ENCODE results near the gene FBXO44. TPM values are rescaled to one million over a fixed set of nuclear protein-coding genes. Genes with fewer than 3 reads are reported as not detected.
A peak's percentile ranks its signal among the peaks of the same experiment; 100 is the strongest.
"Not testable (repeated sequence)": the region's sequence is repeated elsewhere in the genome, so short reads cannot be mapped to it uniquely, and the experiment has no call there.

FBXO44 gene, protein sequence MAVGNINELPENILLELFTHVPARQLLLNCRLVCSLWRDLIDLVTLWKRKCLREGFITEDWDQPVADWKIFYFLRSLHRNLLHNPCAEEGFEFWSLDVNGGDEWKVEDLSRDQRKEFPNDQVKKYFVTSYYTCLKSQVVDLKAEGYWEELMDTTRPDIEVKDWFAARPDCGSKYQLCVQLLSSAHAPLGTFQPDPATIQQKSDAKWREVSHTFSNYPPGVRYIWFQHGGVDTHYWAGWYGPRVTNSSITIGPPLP
- total RNA-seq, result 19.0 TPM
- long read RNA-seq, transcript FBXO44-204 (5 exons, 1,734 nt), result major isoform, 8 of 28 reads
- long read RNA-seq, transcript FBXO44-202 (6 exons, 2,903 nt), result major isoform, 8 of 28 reads
- long read RNA-seq, partial matches to known transcripts, result 7 of 28 reads
- long read RNA-seq, other reads (novel, unspliced or antisense), result 5 of 28 reads

GRCh38 chr1:11654137-11654938, at the start of gene FBXO44, which contains the start of gene FBXO2:
FBXO44 (plus strand) TSS chr1:11654877; CDS start chr1:11655836, 959 bp downstream.
FBXO2 (minus strand) TSS chr1:11654429; CDS start chr1:11654340, 89 bp downstream.
- ATAC-seq, result peak; percentile 78
- DNase-seq (ENCODE audit: missing footprints), result peak; percentile 76
- intact Hi-C loops (cut with DNase I), result no loop called here

- intact Hi-C loops (cut with DNase I), result no loop called here
- no peak for DNase-seq (ENCODE audit: missing footprints)
- ATAC-seq, result no peak
Observed at GRCh38 chr1:11606775-11607174, 47.9 kb upstream of the FBXO44 start.

GRCh38 chr1:11608596-11609130, 46.0 kb upstream of the FBXO44 start:
- ATAC-seq; intact Hi-C loops (cut with DNase I); DNase-seq (ENCODE audit: missing footprints): not testable (repeated sequence)

DNA sequence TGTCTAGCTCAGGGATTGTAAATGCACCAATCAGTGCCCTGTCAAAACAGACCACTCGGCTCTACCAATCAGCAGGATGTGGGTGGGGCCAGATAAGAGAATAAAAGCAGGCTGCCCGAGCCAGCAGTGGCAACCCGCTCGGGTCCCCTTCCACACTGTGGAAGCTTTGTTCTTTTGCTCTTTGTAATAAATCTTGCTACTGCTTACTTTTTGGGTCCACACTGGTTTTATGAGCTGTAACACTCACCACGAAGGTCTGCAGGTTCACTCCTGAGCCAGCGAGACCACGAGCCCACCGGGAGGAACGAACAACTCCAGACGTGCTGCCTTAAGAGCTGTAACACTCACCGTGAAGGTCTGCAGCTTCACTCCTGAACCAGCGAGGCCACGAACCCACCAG, 45.3 kb upstream of the FBXO44 start:
- ATAC-seq; intact Hi-C loops (cut with DNase I); DNase-seq (ENCODE audit: missing footprints): not testable (repeated sequence)

DNA sequence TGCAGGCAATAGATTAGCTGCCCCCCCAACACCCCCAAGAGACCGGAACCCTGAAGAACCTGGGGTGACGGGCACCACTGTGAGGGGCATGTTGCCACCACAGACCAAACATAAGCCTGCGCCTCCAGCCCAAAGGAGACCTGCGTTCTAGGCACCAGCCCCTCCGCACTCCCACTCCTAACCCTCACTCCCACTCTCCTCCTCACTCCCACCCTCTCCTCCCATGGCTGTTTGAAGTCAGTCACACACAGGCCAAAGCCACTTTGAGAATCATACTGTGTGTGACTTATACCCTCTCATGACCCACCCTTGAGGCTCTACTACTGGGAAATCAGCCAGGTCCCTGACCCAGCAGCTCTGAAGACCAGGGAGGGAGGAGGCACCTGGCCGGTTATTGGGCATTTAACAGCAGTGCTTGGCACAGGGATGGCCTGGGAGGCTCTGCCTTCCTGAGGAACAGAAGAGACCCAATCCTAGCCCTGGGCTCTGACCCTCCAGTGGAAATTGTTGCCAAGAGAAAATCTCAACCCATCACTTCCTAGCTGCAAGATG, 44.0 kb upstream of the FBXO44 start:
- intact Hi-C loops (cut with DNase I), result no loop called here
- ATAC-seq, result no peak
- DNase-seq (ENCODE audit: missing footprints), result no peak

DNA sequence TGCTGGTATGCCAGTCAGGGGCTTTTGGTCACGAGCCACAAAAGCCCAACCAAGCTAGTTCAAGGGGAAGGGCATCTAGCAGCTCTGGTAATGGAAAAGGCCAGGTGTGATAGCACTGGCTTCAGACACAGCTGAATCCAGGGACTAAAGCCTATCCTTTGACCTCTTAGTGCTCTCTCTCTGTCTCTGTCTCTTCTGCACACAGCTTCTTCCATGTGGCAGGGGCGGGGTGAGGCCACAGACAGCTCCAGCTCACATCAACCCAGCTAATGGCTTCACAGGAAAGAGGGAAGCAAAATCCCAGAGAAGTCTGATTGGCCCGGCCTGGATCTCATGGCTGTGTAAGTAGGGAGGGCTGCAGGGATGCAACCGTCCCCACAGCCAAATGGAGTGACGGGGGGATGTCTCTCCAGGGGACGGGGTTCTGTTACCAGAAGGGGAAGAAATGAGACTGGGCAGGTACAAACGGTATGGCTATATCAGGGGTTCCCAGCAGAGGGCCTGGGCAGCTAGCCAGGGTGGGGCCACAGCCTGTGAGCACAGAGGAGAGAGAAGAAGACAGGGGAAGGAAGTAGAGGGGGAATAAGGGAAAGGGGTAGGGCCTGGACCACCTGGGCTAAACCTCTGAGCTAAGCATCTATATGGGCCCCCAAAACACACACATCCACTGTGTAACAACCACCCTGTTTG, 42.9 kb upstream of the FBXO44 start:
- no peak for DNase-seq (ENCODE audit: missing footprints)
- no peak for ATAC-seq
- intact Hi-C loops (cut with DNase I), result no loop called here

GRCh38 chr1:11613347-11613746, 41.3 kb upstream of the FBXO44 start:
- ATAC-seq (no peak), DNase-seq (ENCODE audit: missing footprints) (no peak)
- intact Hi-C loops (cut with DNase I), result no loop called here

- intact Hi-C loops (cut with DNase I), result no loop called here
- DNase-seq (ENCODE audit: missing footprints) (no peak), ATAC-seq (no peak)
Observed at GRCh38 chr1:11615090-11615489, 39.6 kb upstream of the FBXO44 start.

- no peak for ATAC-seq
- intact Hi-C loops (cut with DNase I), result no loop called here
Observed at GRCh38 chr1:11616766-11617165, 37.9 kb upstream of the FBXO44 start.

GRCh38 chr1:11617314-11617713, 37.4 kb upstream of the FBXO44 start:
- DNase-seq (ENCODE audit: missing footprints) (no peak), ATAC-seq (no peak)
- intact Hi-C loops (cut with DNase I), result no loop called here

More at GRCh38 chr1:11616766-11617165, 37.9 kb upstream of the FBXO44 start:
- no peak for DNase-seq (ENCODE audit: missing footprints)

GRCh38 chr1:11617741-11618140, 36.9 kb upstream of the FBXO44 start:
- ATAC-seq, result no peak
- intact Hi-C loops (cut with DNase I), result no loop called here

GRCh38 chr1:11620405-11620804, 34.3 kb upstream of the FBXO44 start:
- intact Hi-C loops (cut with DNase I), result no loop called here
- ATAC-seq, result no peak
- DNase-seq (ENCODE audit: missing footprints), result no peak

More at GRCh38 chr1:11617741-11618140, 36.9 kb upstream of the FBXO44 start:
- no peak for DNase-seq (ENCODE audit: missing footprints)

DNA sequence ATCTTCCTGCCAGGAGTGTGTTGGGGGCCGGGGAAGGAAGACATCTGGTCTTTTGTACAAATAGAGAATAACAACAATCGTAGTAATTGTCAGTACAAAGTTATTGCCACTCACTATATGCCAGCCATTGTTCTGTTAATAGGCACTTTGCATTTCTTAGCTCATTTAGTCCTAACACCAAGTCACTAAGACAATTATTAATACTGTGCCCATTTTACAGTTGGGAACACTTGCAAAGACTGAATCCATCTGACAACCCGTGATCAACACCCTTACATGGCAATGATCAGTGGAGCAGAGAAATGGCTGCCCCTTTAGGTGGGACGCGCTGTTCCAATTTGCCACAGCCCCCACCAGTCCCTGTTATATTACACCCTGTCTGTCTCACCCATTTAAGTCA, 33.8 kb upstream of the FBXO44 start:
- no peak for DNase-seq (ENCODE audit: missing footprints)
- ATAC-seq, result no peak

DNA sequence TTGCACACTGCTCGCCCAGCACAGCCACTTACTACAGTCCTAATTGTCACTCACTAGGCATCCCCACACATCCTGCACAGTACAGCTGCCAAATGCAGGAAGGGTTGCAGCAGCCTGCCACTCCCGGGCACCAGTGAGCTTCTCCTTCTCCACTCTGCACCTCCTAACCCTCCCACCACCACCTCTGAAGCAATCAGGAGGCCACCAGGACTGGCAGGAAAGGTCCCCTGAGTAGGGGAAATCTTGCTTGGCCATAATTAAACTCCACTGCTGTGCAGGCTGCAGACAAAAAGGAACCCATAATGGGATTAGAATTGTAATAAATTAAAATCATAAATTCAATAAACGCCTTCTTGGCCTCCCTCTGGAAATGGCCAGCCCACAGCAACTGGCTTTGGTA, 32.3 kb upstream of the FBXO44 start:
- intact Hi-C loops (cut with DNase I), result no loop called here
- no peak for ATAC-seq

More for the DNA sequence above, 33.8 kb upstream of the FBXO44 start:
- intact Hi-C loops (cut with DNase I), result no loop called here

GRCh38 chr1:11623702-11624101, 31.0 kb upstream of the FBXO44 start:
- intact Hi-C loops (cut with DNase I), result no loop called here
- no peak for ATAC-seq
- no peak for DNase-seq (ENCODE audit: missing footprints)

More for the DNA sequence above, 32.3 kb upstream of the FBXO44 start:
- no peak for DNase-seq (ENCODE audit: missing footprints)

GRCh38 chr1:11626551-11626950, 28.1 kb upstream of the FBXO44 start:
- intact Hi-C loops (cut with DNase I), result no loop called here
- DNase-seq (ENCODE audit: missing footprints) (no peak), ATAC-seq (no peak)

DNA sequence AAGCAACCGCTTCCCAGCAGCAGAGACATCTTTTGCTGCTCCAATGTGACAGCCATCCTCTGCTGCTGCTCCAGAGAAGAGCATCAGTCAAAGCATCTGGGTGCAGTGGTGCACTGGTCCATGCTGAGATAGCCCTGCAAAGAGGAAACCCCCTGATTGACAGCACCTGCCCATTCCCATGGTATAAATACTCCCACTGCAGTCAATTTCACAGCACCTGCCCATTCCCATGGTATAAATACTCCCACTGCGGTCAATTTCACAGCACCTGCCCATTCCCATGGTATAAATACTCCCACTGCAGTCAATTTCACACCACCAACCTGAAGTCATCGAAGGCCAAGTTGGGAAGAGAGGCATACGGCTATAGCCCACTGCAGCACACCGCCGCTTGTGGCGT, 25.9 kb upstream of the FBXO44 start:
- intact Hi-C loops (cut with DNase I), result no loop called here
- DNase-seq (ENCODE audit: missing footprints), result no peak
- ATAC-seq, result no peak

DNA sequence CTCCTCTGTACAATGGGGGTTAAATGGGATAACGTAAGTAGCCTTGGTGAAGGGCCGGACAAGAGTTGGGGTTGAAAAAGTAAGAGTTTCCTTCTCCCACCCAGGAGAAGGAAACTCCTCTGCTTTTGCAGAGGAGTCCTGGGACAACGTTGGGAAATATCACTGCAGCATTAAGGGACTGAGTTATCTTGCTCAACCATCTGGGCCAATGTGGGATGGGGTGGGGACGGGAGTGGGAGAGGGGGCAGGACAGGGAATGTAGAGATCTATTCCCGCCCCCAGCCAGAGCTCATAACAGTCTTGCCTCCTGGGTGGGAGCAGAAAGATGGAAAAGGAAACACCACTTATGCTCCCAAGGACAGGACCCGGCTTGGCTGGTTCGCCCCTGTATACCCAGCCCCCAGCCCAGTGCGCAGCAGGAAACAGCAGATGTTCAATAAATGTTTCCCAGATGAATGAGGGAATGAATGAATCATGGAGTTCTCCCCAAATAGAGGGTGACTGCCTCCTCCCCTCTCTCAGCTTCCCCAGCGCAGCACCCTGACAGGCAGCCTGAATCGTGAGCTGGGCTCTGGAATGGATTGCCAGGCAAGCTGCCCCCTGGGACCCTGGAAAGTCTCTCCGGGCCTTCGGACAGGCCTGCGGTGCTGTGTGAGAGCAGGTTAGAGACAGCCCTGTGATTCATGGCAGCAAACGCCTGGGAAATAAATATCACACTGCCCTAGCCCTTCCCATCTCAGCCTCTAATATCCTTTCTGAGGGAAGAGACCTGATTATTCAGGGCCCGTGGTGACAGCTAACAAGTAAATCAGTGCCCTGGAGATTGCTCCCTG, 25.3 kb upstream of the FBXO44 start:
- DNase-seq (ENCODE audit: missing footprints) (no peak), ATAC-seq (no peak)
- intact Hi-C loops (cut with DNase I), result no loop called here
